AG09309 (cell line): ENCODE data around the gene ICAM4.

Experiments
- DNase-seq: peaks from one replicate; pipeline ENCODE4 v3.0.0-alpha.2; 2010; ENCODE audit warnings: low read depth
- H3K4me3 ChIP-seq: 2 replicates; pipeline ENCODE4 v1.5.1; 2011; ENCODE audit warnings: mild to moderate bottlenecking, low read depth, low read length, moderate library complexity; ENCODE audit not compliant: control insufficient read depth
- TF ChIP-seq, protein P1 (sequence below): IDR thresholded peaks from 2 replicates; pipeline ENCODE4 v1.5.1; 2011; ENCODE audit warnings: mild to moderate bottlenecking, low read depth, low read length, inconsistent platforms; ENCODE audit not compliant: insufficient read depth, control insufficient read depth; ENCODE audit errors: missing control alignments

The ICAM4 gene

DNA sequence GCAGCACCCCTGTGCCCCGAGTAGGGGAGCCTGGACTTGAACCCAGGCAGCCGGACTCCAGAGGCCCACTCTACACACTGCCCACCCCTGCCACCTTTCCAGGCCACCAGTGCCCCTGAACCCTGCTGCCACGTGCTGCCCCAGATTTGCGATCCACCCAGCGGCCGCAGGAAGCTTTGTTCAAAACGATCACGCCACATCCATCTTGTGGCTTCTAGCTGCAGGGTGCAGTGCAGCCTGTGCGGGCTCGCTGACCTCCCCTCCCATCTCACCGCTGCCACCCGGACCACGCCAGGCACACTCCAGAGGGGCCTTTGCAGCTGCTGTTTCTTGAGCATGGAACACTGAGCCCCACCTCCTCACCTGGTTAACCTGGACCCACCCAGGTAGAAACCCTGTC lies 42.8 kb downstream of the ICAM4 start:
- TF ChIP-seq, protein P1, sequence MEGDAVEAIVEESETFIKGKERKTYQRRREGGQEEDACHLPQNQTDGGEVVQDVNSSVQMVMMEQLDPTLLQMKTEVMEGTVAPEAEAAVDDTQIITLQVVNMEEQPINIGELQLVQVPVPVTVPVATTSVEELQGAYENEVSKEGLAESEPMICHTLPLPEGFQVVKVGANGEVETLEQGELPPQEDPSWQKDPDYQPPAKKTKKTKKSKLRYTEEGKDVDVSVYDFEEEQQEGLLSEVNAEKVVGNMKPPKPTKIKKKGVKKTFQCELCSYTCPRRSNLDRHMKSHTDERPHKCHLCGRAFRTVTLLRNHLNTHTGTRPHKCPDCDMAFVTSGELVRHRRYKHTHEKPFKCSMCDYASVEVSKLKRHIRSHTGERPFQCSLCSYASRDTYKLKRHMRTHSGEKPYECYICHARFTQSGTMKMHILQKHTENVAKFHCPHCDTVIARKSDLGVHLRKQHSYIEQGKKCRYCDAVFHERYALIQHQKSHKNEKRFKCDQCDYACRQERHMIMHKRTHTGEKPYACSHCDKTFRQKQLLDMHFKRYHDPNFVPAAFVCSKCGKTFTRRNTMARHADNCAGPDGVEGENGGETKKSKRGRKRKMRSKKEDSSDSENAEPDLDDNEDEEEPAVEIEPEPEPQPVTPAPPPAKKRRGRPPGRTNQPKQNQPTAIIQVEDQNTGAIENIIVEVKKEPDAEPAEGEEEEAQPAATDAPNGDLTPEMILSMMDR: no peak
- no peak for DNase-seq
- H3K4me3 ChIP-seq: no peak overlapping the region

DNA sequence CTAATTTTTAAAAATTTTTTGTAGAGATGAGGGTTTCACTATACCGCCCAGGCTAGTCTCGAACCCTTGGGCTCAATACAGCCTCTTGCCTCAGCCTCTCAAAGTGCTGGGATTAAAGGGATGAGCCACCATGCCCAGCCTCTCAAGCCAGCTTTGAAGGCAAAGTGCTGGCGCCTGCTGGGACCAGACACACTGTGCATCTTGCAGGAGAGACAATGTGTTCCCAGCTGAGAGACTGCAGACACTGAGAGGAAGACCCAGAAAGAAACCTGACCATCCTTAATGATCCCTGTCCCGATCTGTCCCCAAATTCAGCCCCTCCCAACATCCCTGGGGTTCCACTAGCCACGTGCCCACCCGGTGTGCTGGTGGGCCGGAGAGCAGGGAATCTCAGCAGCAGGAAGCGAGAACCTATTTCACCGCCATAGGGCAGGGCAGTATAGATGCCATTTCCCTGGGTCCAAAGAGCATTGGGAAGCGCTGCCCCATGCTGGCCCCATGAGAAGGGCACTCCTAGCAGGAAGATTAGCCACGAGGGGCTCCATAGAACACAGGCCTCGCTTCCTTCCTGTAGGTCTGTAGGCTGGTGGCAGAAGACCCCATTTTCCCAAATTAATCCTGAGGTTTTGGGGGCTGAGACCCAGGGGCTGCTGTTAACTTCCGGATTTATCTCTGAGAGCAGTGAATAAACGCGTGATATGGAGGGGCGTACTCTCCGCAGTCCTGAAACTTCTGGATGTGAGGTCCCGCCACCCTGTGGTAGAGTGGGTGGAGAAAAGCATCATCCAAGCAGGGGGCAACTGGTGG lies 45.6 kb downstream of the ICAM4 start:
- TF ChIP-seq, protein P1: peak; percentile 24
- peak overlapping the region; percentile 86 for H3K4me3 ChIP-seq
- DNase-seq: no peak

DNA sequence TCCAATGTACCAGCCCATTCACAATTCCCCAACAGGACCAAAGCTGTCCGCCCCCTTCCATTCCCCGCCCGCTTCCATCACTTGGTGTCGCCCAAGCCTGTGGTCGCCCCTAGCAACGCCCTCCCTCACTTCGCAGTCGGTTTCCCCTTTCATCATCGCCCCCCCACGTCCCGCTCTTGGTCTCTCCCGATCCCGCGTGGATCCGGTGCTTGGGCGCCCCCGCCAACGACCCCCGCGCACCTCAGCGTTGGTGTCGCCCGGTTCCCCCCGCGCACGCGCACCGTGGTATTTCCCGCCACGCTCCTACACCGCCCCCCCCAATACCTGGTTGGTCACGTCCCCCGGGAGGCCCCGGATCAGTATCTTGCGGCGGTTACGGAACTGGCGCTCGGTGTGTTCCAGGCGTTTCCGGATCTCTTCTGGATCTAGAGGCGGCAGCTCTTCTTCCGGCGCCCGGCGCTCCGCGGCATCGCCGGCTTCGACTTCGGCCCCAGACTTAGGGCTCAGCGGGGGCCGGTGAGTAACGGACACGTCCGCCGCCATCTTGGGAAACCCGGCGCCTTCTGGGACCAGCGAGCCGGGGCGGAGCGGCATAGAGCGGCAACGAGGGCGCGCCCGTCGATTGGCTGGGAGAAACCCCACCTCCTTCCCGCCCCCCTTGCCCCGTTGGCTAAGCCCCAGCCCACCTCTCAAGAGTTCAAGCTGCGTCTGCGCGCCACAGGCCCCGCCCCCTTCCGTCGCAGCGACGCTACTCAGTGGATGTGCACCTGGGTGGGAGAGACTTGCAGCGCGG lies 46.4 kb downstream of the ICAM4 start, which contains the start of gene RAVER1:
RAVER1 (minus strand) TSS at position 565 of the 793 bp plus-strand sequence; CDS start at position 543, 22 bp downstream.
- TF ChIP-seq, protein P1: no peak
- H3K4me3 ChIP-seq: peak within 1 kb of the TSS; percentile 86
- peak; percentile 86 for DNase-seq

DNA sequence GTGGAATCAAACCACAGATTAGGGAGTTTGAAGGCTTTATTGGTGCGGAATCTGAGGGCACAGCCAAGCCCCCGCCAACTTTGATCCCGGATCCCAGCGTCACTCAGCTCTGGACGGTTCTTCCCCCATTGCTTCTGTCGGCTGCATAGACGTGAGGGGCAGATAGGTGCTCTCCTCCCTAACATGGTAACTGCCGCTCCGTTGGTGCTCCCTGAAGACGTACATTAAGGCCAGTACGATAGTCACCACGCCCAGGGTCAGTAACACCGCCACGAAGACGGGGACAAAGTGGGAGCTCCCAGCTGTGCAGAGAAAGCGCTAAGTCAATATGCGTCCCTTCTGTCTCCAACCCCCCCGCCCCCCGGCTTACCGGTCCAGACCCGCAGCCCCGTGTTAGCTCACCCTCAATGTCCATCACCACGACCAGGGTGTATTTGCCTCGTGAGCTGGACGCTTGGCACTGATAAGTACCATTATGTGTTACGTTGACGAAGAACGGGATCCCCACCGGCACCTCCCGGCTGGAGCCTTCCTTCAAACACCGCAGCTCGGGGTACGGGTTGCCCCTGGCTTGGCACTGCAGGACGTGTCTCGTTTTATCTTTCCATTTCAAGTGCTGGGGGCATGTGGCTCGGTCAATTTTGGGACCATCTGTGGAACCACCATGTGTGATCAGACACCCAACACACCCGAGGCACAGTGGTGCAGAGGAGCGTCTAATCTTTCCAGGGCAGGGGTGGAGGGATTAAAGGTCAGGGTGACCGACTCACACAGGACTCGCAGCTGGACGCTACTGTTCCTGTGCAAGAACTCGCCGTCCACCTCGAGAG lies 47.2 kb downstream of the ICAM4 start:
- peak overlapping the region; percentile 86 for H3K4me3 ChIP-seq
- DNase-seq: no peak
- TF ChIP-seq, protein P1: no peak

DNA sequence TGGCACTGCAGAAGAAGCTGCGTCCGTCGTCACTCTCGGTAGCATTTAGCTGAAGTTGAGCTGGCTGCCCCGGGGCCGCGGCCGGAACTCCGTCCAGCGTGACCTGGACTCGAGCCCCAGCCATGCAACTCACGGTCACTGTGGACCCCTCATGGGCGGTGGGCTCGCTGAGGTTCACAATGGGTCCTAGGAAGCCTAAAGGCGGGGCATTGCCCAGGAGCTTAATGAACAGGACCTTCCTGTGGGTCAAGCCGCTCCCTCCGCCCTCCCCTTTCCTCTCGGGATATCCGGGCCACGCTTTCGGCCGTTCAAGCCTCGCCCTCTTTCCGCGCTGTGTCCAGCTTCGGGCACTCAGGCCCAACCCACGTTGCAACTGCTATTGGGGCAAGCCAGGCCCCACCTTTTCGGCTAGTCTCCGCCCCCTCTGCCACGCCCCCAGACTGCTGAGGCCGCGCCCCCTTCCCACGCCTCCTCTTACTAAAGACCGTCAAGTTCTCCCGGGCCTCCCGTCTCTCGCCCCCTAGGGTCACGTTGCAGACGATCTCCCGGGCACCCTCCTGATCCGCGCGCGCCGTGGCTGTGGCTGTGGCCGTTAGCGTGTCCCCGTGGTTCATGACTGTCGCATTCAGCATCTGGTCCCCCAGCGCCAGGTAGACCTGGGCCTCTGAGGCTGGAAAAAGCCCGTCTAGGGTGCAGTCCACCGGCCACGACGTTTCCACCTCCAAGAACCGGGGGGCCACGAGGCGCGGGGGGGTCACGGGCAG lies 48.0 kb downstream of the ICAM4 start:
- H3K4me3 ChIP-seq: peak overlapping the region; percentile 86
- TF ChIP-seq, protein P1: peak; percentile 15
- DNase-seq: peak; percentile 76
